HepG2 (cell line): Measurements from ENCODE around the gene HLA-DOA. TPM values are rescaled to one million over a fixed set of nuclear protein-coding genes. Genes with fewer than 3 reads are reported as not detected.

Experiments
- ATF4 ChIP-seq, 2 experiments: fragments of 450-650 bp in 1 of 2; sonication (generic) in 1 of 2; formaldehyde crosslinking; IDR thresholded peaks; 2 replicates each; pipeline versions ENCODE4 v1.5.0 to v1.8.0; 2020 to 2022; ENCODE audit warnings: mild to moderate bottlenecking in 1 of 2, missing genetic modification reagents in 1 of 2
- BORCS8-MEF2B ChIP-seq: sonication (generic); formaldehyde crosslinking; IDR thresholded peaks from 2 replicates; pipeline ENCODE4 v1.8.0; 2022; ENCODE audit warnings: mild to moderate bottlenecking, missing genetic modification reagents
- CHCHD3 ChIP-seq: sonication (generic); formaldehyde crosslinking; IDR thresholded peaks from 2 replicates; pipeline ENCODE4 v1.8.0; 2022; ENCODE audit warnings: mild to moderate bottlenecking, missing genetic modification reagents, moderate library complexity
- FUBP1 ChIP-seq: sonication (generic); formaldehyde crosslinking; IDR thresholded peaks from 2 replicates; pipeline ENCODE4 v1.5.1; 2020; ENCODE audit warnings: missing genetic modification reagents, mild to moderate bottlenecking, borderline replicate concordance
- HDAC6 ChIP-seq: fragments of 200-600 bp; sonication (generic); IDR thresholded peaks from 2 replicates; pipeline ENCODE4 v1.7.0; 2017; ENCODE audit warnings: mild to moderate bottlenecking, antibody characterized with exemption, low read length, low read depth
- PCBP1 ChIP-seq: fragments of 200-400 bp; formaldehyde crosslinking; IDR thresholded peaks from 2 replicates; pipeline ENCODE4 v1.6.1; 2017; ENCODE audit warnings: mild to moderate bottlenecking, low read depth, low read length, borderline replicate concordance
- PLRG1 ChIP-seq: fragments of 450-650 bp; conservative IDR thresholded peaks from 2 replicates; pipeline ENCODE4 v1.6.1; 2016
- POGK ChIP-seq: sonication (generic); formaldehyde crosslinking; conservative IDR thresholded peaks from 2 replicates; pipeline ENCODE4 v1.8.0; 2022; ENCODE audit warnings: mild to moderate bottlenecking, moderate library complexity, missing genetic modification reagents
- POLR2AphosphoS5 ChIP-seq: IDR thresholded peaks from 2 replicates; pipeline ENCODE4 v1.6.1; 2012; ENCODE audit warnings: low read depth, low read length
- SIN3A ChIP-seq: IDR thresholded peaks from 2 replicates; pipeline ENCODE4 v1.6.1; 2011; ENCODE audit warnings: low read depth, mild to moderate bottlenecking, control low read depth, low read length, borderline replicate concordance
- SYNCRIP ChIP-seq: fragments of 200-400 bp; formaldehyde crosslinking; IDR thresholded peaks from 2 replicates; pipeline ENCODE4 v1.6.1; 2018; ENCODE audit warnings: mild to moderate bottlenecking, low read depth, low read length; ENCODE audit not compliant: insufficient read depth
- ZKSCAN5 ChIP-seq: sonication (generic); formaldehyde crosslinking; IDR thresholded peaks from 2 replicates; pipeline ENCODE4 v1.5.1; 2020; ENCODE audit warnings: mild to moderate bottlenecking, missing genetic modification reagents
- ZNF230 ChIP-seq: sonication (generic); formaldehyde crosslinking; IDR thresholded peaks from 2 replicates; pipeline ENCODE4 v1.4.0; 2020; ENCODE audit warnings: mild to moderate bottlenecking, missing genetic modification reagents
- ZNF280D ChIP-seq: sonication (generic); formaldehyde crosslinking; IDR thresholded peaks from 2 replicates; pipeline ENCODE4 v1.5.1; 2020; ENCODE audit warnings: mild to moderate bottlenecking, missing genetic modification reagents
- ZNF441 ChIP-seq: sonication (generic); formaldehyde crosslinking; IDR thresholded peaks from 2 replicates; pipeline ENCODE4 v1.7.0; 2021; ENCODE audit warnings: missing genetic modification reagents, borderline replicate concordance
- ZNF546 ChIP-seq: sonication (generic); formaldehyde crosslinking; conservative IDR thresholded peaks from 2 replicates; pipeline ENCODE4 v1.8.1; 2023; ENCODE audit warnings: mild to moderate bottlenecking, missing genetic modification reagents
- ZNF614 ChIP-seq: IDR thresholded peaks from 2 replicates; pipeline ENCODE4 v1.6.1; 2018; ENCODE audit warnings: missing biosample characterization, missing genetic modification reagents, inconsistent platforms, borderline replicate concordance
- polyA plus RNA-seq, 8 experiments: library from polyadenylated mRNA; depleted of rRNA in 3 of 8; stranded (reverse) in 7 of 8; unstranded in 1 of 8; fragments of >200 nt; fragmentation: Illumina TruSeq in 4 of 8; extraction: Trizol in 4 of 8; gene quantifications; 2 replicates each; pipeline versions ENCODE4 v1.2.1 to v1.2.3, GENCODE V29; 2011 to 2016; ENCODE audit warnings: low read depth in 4 of 8, missing spikeins in 1 of 8, mixed read lengths in 1 of 8; ENCODE audit not compliant: insufficient read depth in 1 of 8
- total RNA-seq, 5 experiments: library from RNA; depleted of rRNA; stranded (reverse); fragments of >200 nt; fragmentation: Illumina TruSeq; extraction: Trizol; gene quantifications; 2 replicates each; pipeline ENCODE4 v1.2.3, GENCODE V29; 2016; ENCODE audit warnings: low read depth in 1 of 5

The HLA-DOA gene
- total and polyA plus RNA-seq, 2 of the 13 experiments (the other 11 are each of a cell fraction or from before 2014, with no cell fraction given) = 0.03 to 0.09 TPM

GRCh38 chr6:32972353-32973143, 36.8 kb downstream of the HLA-DOA start (continued):
- TF ChIP-seq ZNF280D (CRISPR knock-in tag) = no peak; the same call in 1 of the 2 replicates
- TF ChIP-seq FUBP1 = no peak
- no peak for TF ChIP-seq ZNF230 (CRISPR knock-in tag)
- TF ChIP-seq ZNF441 (CRISPR knock-in tag) = 0 out of 2 replicates have a peak, but pooled peaks have one; percentile 18
- peak; percentile 31; the same call in 1 of the 2 replicates for TF ChIP-seq ZKSCAN5 (CRISPR knock-in tag)
- TF ChIP-seq SIN3A = no peak; the same call in 1 of the 2 replicates
- TF ChIP-seq HDAC6 = 0 out of 2 replicates have a peak, but pooled peaks have one; percentile 56
- TF ChIP-seq POGK (CRISPR knock-in tag) = 0 out of 2 replicates have a peak, but pooled peaks have one; percentile 51
- no peak for TF ChIP-seq SYNCRIP
- peak in 1 of 2 experiments; percentile 44; a peak in 2 of 4 replicates for TF ChIP-seq ATF4 (CRISPR knock-in tag; IDR thresholded peaks at IDR 0.05)
- peak; percentile 58; the same call in 1 of the 2 replicates for TF ChIP-seq ZNF546 (CRISPR knock-in tag)
- TF ChIP-seq BORCS8-MEF2B (CRISPR knock-in tag) = peak; percentile 64; the same call in 1 of the 2 replicates
- TF ChIP-seq CHCHD3 = 0 out of 2 replicates have a peak, but pooled peaks have one; percentile 60
- no peak; the same call in 1 of the 2 replicates for TF ChIP-seq POLR2AphosphoS5
- no peak for TF ChIP-seq PCBP1
- TF ChIP-seq PLRG1 = no peak
- no peak for TF ChIP-seq ZNF614 (CRISPR knock-in tag)
